ENCODE results near the gene ATP6AP1.

Gene ATP6AP1

DNA sequence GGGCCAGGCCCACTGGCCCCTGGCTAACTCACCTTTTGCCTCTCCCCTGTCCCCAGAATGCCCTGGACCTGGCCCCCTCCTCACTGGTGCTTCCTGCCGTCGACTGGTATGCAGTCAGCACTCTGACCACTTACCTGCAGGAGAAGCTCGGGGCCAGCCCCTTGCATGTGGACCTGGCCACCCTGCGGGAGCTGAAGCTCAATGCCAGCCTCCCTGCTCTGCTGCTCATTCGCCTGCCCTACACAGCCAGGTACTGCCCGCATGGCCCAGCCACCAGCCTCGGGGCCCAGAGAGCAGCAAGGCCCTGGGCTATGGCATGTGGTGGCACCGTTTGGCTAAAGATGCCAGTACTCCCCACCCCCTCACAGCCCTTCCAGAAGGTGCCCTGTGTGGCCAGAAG, 3.7 kb downstream of the ATP6AP1 start:
- Histone ChIP-seq H3K27ac (no peak overlapping the region), H3K4me3 (ENCODE audit: low read depth, low read length) (no peak overlapping the region), H3K9me3 (ENCODE audit: severe bottlenecking) (peaks cover 4% of the 10 kb centered on the region), H3K27me3 (ENCODE audit: insufficient read depth, low read depth, severe bottlenecking) (peaks cover 10% of the 10 kb centered on the region), H3K36me3 (peaks cover 51% of the 10 kb centered on the region)
- TF ChIP-seq, protein P1, sequence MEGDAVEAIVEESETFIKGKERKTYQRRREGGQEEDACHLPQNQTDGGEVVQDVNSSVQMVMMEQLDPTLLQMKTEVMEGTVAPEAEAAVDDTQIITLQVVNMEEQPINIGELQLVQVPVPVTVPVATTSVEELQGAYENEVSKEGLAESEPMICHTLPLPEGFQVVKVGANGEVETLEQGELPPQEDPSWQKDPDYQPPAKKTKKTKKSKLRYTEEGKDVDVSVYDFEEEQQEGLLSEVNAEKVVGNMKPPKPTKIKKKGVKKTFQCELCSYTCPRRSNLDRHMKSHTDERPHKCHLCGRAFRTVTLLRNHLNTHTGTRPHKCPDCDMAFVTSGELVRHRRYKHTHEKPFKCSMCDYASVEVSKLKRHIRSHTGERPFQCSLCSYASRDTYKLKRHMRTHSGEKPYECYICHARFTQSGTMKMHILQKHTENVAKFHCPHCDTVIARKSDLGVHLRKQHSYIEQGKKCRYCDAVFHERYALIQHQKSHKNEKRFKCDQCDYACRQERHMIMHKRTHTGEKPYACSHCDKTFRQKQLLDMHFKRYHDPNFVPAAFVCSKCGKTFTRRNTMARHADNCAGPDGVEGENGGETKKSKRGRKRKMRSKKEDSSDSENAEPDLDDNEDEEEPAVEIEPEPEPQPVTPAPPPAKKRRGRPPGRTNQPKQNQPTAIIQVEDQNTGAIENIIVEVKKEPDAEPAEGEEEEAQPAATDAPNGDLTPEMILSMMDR (IDR thresholded peaks at IDR 0.05; ENCODE audit: low read depth, low read length) = no peak
- DNase-seq = no peak

DNA sequence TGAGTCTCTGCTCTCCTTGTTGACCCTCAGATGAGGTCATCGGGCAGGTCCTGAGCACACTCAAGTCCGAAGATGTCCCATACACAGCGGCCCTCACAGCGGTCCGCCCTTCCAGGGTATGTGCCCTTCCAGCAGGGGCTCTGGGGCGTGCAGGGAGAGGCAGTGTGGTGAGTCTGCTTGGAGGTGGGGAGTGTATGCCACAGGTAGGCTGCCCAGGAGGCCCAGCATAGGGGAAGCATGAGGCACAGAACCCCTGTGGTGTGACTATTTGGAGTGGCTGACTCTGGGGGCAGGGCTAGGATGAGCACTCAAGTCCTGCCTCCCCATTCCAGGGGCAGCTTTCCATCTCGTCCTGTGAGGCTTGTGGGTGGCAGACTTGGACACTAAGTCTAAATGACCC, 5.1 kb downstream of the ATP6AP1 start:
- Histone ChIP-seq H3K36me3 (peaks cover 58% of the 10 kb centered on the region), H3K4me3 (ENCODE audit: low read depth, low read length) (no peak overlapping the region), H3K27ac (no peak overlapping the region), H3K9me3 (ENCODE audit: severe bottlenecking) (no peaks in the 10 kb centered on the region), H3K27me3 (ENCODE audit: insufficient read depth, low read depth, severe bottlenecking) (peaks cover 7% of the 10 kb centered on the region)
- no peak for DNase-seq
- TF ChIP-seq, protein P1 (IDR thresholded peaks at IDR 0.05; ENCODE audit: low read depth, low read length) = no peak

DNA sequence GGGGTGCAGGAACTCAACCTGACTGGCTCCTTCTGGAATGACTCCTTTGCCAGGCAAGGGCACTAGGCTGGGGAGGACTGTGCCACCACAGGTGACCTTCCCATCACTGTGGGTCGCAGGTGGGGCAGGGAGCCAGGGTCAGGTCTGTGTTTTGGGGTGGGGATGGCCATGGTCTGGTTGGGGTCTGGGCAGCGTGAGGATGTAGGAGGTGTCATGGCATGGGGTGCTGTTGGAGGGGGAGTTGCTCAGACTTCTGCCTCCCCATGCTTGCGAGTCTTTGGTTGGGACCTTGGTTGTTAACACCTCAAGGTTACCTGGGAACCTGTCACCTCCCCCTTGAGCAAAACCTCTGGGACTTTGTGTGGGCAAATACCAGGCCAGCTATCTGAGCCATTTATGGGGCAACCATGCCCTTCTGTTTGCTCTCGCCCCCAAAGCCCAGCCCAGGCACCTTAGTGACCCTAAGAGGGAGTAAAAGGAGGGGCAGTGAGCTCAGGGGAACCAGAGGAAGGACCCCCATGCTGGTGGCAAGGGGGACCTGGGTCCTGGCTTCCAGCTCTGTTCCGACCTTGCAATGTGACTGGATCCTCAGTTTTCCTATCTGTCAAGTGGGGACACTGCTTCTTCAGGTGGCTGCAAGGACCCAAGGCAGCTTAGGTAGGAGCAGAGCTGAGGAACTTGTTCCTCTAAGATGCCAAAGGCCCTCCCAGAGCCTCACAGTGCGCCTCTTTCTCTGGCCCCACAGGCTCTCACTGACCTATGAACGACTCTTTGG, 6.1 kb downstream of the ATP6AP1 start:
- Histone ChIP-seq H3K9me3 (ENCODE audit: severe bottlenecking) (no peaks in the 10 kb centered on the region), H3K27me3 (ENCODE audit: insufficient read depth, low read depth, severe bottlenecking) (peaks cover 7% of the 10 kb centered on the region), H3K36me3 (peaks cover 66% of the 10 kb centered on the region), H3K27ac (no peak overlapping the region), H3K4me3 (ENCODE audit: low read depth, low read length) (no peak overlapping the region)
- DNase-seq = no peak
- TF ChIP-seq, protein P1 (IDR thresholded peaks at IDR 0.05; ENCODE audit: low read depth, low read length) = no peak

DNA sequence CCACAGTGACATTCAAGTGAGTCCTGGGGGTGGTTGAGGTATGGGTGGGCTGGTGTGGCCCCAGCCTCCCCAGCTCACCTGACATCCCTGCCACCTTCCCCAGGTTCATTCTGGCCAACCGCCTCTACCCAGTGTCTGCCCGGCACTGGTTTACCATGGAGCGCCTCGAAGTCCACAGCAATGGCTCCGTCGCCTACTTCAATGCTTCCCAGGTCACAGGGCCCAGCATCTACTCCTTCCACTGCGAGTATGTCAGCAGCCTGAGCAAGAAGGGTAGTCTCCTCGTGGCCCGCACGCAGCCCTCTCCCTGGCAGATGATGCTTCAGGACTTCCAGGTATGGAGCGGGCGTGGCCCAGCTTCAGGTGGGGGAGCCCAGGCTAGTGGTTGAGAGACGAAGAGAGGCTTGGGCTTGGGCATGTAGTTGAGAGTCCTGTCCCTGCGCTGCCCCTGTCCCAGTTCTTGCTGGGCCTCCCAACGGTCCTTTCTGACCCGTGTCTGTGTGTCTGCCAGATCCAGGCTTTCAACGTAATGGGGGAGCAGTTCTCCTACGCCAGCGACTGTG, 6.8 kb downstream of the ATP6AP1 start:
- Histone ChIP-seq H3K4me3 (ENCODE audit: low read depth, low read length) (no peak overlapping the region), H3K27me3 (ENCODE audit: insufficient read depth, low read depth, severe bottlenecking) (peaks cover 7% of the 10 kb centered on the region), H3K27ac (no peak overlapping the region), H3K9me3 (ENCODE audit: severe bottlenecking) (no peaks in the 10 kb centered on the region), H3K36me3 (peaks cover 71% of the 10 kb centered on the region)
- TF ChIP-seq, protein P1 (IDR thresholded peaks at IDR 0.05; ENCODE audit: low read depth, low read length) = no peak
- DNase-seq = no peak

DNA sequence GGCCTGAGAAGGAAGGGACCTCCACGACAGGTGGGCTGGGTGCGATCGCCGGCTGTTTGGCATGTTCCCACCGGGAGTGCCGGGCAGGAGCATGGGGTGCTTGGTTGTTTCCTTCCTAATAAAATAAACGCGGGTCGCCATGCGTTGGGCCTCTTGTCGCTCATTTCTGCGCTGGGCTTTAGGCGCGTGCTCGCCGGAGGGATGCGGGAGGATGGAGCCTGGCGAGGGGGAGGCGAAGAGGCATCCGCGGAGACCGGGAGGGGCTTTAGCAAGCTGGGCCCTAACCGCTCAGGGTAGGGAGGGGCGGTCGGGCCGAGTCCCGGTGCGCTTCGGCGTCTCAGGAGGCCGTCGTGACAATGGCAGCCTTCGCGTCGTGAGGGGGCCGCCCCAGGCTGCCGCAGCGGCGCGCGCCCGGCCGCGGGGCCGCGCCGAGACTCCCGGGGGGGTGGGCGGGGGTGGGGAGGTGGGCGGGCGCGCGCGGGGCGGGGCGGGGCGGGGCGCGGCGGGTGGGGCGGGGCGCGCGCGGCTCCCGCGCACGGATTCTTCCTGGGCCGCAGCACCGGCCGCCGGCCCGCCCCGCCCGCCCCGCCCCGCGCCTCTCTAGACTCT, 8.0 kb downstream of the ATP6AP1 start:
- Histone ChIP-seq H3K27me3 (ENCODE audit: insufficient read depth, low read depth, severe bottlenecking) (peaks cover 7% of the 10 kb centered on the region), H3K36me3 (peaks cover 79% of the 10 kb centered on the region), H3K9me3 (ENCODE audit: severe bottlenecking) (no peaks in the 10 kb centered on the region), H3K4me3 (ENCODE audit: low read depth, low read length) (peak overlapping the region; percentile 36), H3K27ac (peak overlapping the region; percentile 99)
- TF ChIP-seq, protein P1 (IDR thresholded peaks at IDR 0.05; ENCODE audit: low read depth, low read length) = no peak
- DNase-seq = peak; percentile 64

All from WERI-Rb-1 (cell line).